HepG2 (cell line): Measurements from ENCODE around the gene CGREF1. TPM values are rescaled to one million over a fixed set of nuclear protein-coding genes. Genes with fewer than 3 reads are reported as not detected.

Source experiments
- ATAC-seq: fragments of 200-7000 bp; cut with Tn5 transposase; 3 replicates; pipeline ENCODE4 v1.9.1; 2020; ENCODE audit warnings: mild to moderate bottlenecking, moderate library complexity
- BruUV-seq: library from RNA; stranded (reverse); fragments of 400-500 nt; replicated peaks from 2 replicates; lab custom pipeline; 2021; lab: Mats Ljungman, UMichigan
- CTCF ChIA-PET: fragments of 300-600 bp; formaldehyde crosslinking; extraction: SDS; loops from one replicate; lab custom pipeline; 2021; ENCODE audit warnings: low total read pairs, inconsistent platforms, low intra/inter-chr PET ratio; lab: Yijun Ruan, JAX
- POLR2A ChIA-PET: fragments of 350-600 bp; sonication (Branson Sonifier 250); formaldehyde crosslinking; loops from one replicate; lab custom pipeline; 2020; ENCODE audit warnings: antibody characterized with exemption, inconsistent platforms; lab: Yijun Ruan, JAX
- DNase-seq: peaks from one replicate; pipeline ENCODE4 v3.0.0-alpha.2; 2015; ENCODE audit warnings: low spot score
- FAIRE-seq: peaks from 3 replicates; lab custom pipeline; 2011; peaks lifted over from hg19 to GRCh38; lab: Jason Lieb, UNC
- H2AFZ ChIP-seq: one replicate; pipeline ENCODE4 v1.6.1; 2011; ENCODE audit warnings: low read length, inconsistent platforms
- H3K27ac ChIP-seq: fragments of 300-600 bp; 3 replicates; pipeline ENCODE4 v1.8.0; 2011; ENCODE audit warnings: mixed run types, mild to moderate bottlenecking, mixed read lengths, low read length, inconsistent platforms; ENCODE audit not compliant: insufficient read depth; ENCODE audit errors: extremely low read length
- H3K27me3 ChIP-seq, 2 experiments: fragments of 200-600 bp in 1 of 2; 2 replicates in 1 of 2; 3 replicates in 1 of 2; pipeline versions ENCODE4 v1.6.0 to v1.8.0; 2011; ENCODE audit warnings: low read length in 2 of 2, mild to moderate bottlenecking in 2 of 2, moderate library complexity in 2 of 2, inconsistent platforms in 1 of 2; ENCODE audit not compliant: insufficient read depth in 2 of 2, control insufficient read depth in 1 of 2
- H3K36me3 ChIP-seq, 2 experiments: fragments of 200-600 bp in 1 of 2; replicated peaks in 1 of 2; 2 replicates in 1 of 2; 3 replicates in 1 of 2; pipeline versions ENCODE4 v1.5.1 to v1.8.0; 2011; ENCODE audit warnings: low read length in 2 of 2, inconsistent platforms in 1 of 2; ENCODE audit not compliant: insufficient read depth in 2 of 2, control insufficient read depth in 1 of 2
- H3K4me1 ChIP-seq: 2 replicates; pipeline ENCODE4 v1.5.1; 2012; ENCODE audit warnings: low read length, inconsistent platforms; ENCODE audit not compliant: insufficient read depth
- H3K4me2 ChIP-seq: 2 replicates; pipeline ENCODE4 v1.6.0; 2011; ENCODE audit warnings: low read depth, low read length, inconsistent platforms
- H3K4me3 ChIP-seq, 3 experiments: fragments of 200-600 bp in 1 of 3; sonication (generic), shearing (Covaris generic) in 1 of 3; replicated peaks in 1 of 3; 2 replicates each; pipeline ENCODE4 v1.5.1; 2011 to 2016; ENCODE audit warnings: low read length in 3 of 3, inconsistent platforms in 2 of 3, low read depth in 2 of 3, mild to moderate bottlenecking in 2 of 3, control low read depth in 1 of 3, mixed read lengths in 1 of 3; ENCODE audit not compliant: insufficient read depth in 1 of 3
- H3K79me2 ChIP-seq: one replicate; pipeline ENCODE4 v1.6.1; 2011; ENCODE audit warnings: low read length, inconsistent platforms; ENCODE audit not compliant: insufficient read depth
- H3K9ac ChIP-seq: 2 replicates; pipeline ENCODE4 v1.6.0; 2011; ENCODE audit warnings: mild to moderate bottlenecking, low read depth, low read length, inconsistent platforms; ENCODE audit not compliant: insufficient read depth
- H3K9me3 ChIP-seq: 2 replicates; pipeline ENCODE4 v1.5.1; 2012; ENCODE audit warnings: mild to moderate bottlenecking, low read length
- H4K20me1 ChIP-seq: 2 replicates; pipeline ENCODE4 v1.6.0; 2011; ENCODE audit warnings: inconsistent platforms, mild to moderate bottlenecking, low read length, moderate library complexity; ENCODE audit not compliant: insufficient read depth
- ARNTL ChIP-seq: sonication (generic); formaldehyde crosslinking; IDR thresholded peaks from 2 replicates; pipeline ENCODE4 v1.4.0; 2020; ENCODE audit warnings: mild to moderate bottlenecking, missing genetic modification reagents
- DBP ChIP-seq: sonication (generic); formaldehyde crosslinking; IDR thresholded peaks from 2 replicates; pipeline ENCODE4 v1.4.0; 2020; ENCODE audit warnings: missing genetic modification reagents; ENCODE audit errors: not compliant biosample characterization
- DNMT3B ChIP-seq: conservative IDR thresholded peaks from 2 replicates; pipeline ENCODE4 v1.6.1; 2016; ENCODE audit warnings: missing biosample characterization, control low read depth
- FOXO4 ChIP-seq: sonication (generic); formaldehyde crosslinking; conservative IDR thresholded peaks from 2 replicates; pipeline ENCODE4 v1.8.1; 2023; ENCODE audit warnings: missing genetic modification reagents
- KAT7 ChIP-seq: IDR thresholded peaks from 2 replicates; pipeline ENCODE4 v1.6.1; 2018; ENCODE audit warnings: borderline replicate concordance, missing compliant biosample characterization
- LBX2 ChIP-seq: sonication (generic); formaldehyde crosslinking; IDR thresholded peaks from 2 replicates; pipeline ENCODE4 v1.5.0; 2020; ENCODE audit warnings: missing genetic modification reagents, mild to moderate bottlenecking, borderline replicate concordance
- TEAD3 ChIP-seq: optimal IDR thresholded peaks from 2 replicates; pipeline ENCODE3; 2016; ENCODE audit warnings: borderline replicate concordance
- THAP7 ChIP-seq: sonication (generic); formaldehyde crosslinking; IDR thresholded peaks from 2 replicates; pipeline ENCODE4 v1.8.1; 2023; ENCODE audit warnings: mild to moderate bottlenecking, missing genetic modification reagents
- ZBTB33 ChIP-seq: sonication (generic); formaldehyde crosslinking; IDR thresholded peaks from 2 replicates; pipeline ENCODE4 v1.4.0; 2020; ENCODE audit warnings: missing genetic modification reagents
- ZNF224 ChIP-seq: sonication (generic); formaldehyde crosslinking; IDR thresholded peaks from 2 replicates; pipeline ENCODE4 v1.5.0; 2020; ENCODE audit warnings: mild to moderate bottlenecking, missing genetic modification reagents
- ZNF883 ChIP-seq: sonication (generic); formaldehyde crosslinking; IDR thresholded peaks from 2 replicates; pipeline ENCODE4 v1.5.1; 2020; ENCODE audit warnings: mild to moderate bottlenecking, missing genetic modification reagents; ENCODE audit errors: not compliant biosample characterization
- WGBS: methylation state at CpG from one replicate; pipeline ENCODE4 v1.1.6; 2017; ENCODE audit warnings: low lambda C conversion rate; 5-methylcytosine and 5-hydroxymethylcytosine counted together
- in situ Hi-C: cut with HindIII; loops from 2 replicates; pipeline ENCODE4 v1.10.0; 2017; ENCODE audit warnings: low pct_unique_long_range_greater_than_20kb; ENCODE audit not compliant: extremely low pct_ligation_motif_present
- intact Hi-C: fragments of 100-400 bp; cut with micrococcal nuclease; formaldehyde crosslinking; loops from one replicate; pipeline ENCODE4 v1.10.0; 2022; ENCODE audit not compliant: unreplicated experiment
- polyA plus RNA-seq, 8 experiments: library from polyadenylated mRNA; depleted of rRNA in 3 of 8; stranded (reverse) in 7 of 8; unstranded in 1 of 8; fragments of >200 nt; fragmentation: Illumina TruSeq in 4 of 8; extraction: Trizol in 4 of 8; gene quantifications; 2 replicates each; pipeline versions ENCODE4 v1.2.1 to v1.2.3, GENCODE V29; 2011 to 2016; ENCODE audit warnings: low read depth in 4 of 8, missing spikeins in 1 of 8, mixed read lengths in 1 of 8; ENCODE audit not compliant: insufficient read depth in 1 of 8
- total RNA-seq, 5 experiments: library from RNA; depleted of rRNA; stranded (reverse); fragments of >200 nt; fragmentation: Illumina TruSeq; extraction: Trizol; gene quantifications; 2 replicates each; pipeline ENCODE4 v1.2.3, GENCODE V29; 2016; ENCODE audit warnings: low read depth in 1 of 5

The CGREF1 gene
- total and polyA plus RNA-seq, 2 of the 13 experiments (the other 11 are each of a cell fraction or from before 2014, with no cell fraction given), result 13.9 to 23.4 TPM

- Histone ChIP-seq H3K9me3 (no peaks in the 10 kb centered on the region), H3K36me3 (peaks cover 4 to 42% of the 10 kb centered on the region in 2 experiments), H2AFZ (no peak overlapping the region), H3K27ac (peak overlapping the region; percentile 97), H3K27me3 (no peaks in the 10 kb centered on the region), H3K9ac (peak overlapping the region; percentile 79; the same call in 1 of the 2 replicates), H3K4me3 (0 out of 6 replicates have a peak overlapping the region, but pooled peaks of 1 of the 3 experiments have one; percentile 61), H3K4me2 (peak overlapping the region; percentile 96), H3K79me2 (peaks cover 18% of the 10 kb centered on the region), H3K4me1 (peaks cover 53% of the 10 kb centered on the region), H4K20me1 (no peaks in the 10 kb centered on the region)
- in situ Hi-C loops, result loop anchor here (5.0 kb wide), 2 partner anchors 100 to 185 kb away; partner anchors contain the start of gene TRIM54
- no TSS peak for BruUV-seq
- DNase-seq (no peak), ATAC-seq (no peak), FAIRE-seq (no peak)
- ChIA-PET POLR2A (interaction anchor here (0.9 to 4.5 kb wide), 8 partner anchors 10 to 102 kb away, joined by 3 to 40 read pairs (median 8); partner anchors contain the start of genes KHK, OST4 and PREB), CTCF (interaction anchor here (1.6 kb wide), 1 partner anchor 183 kb away, joined by 5 read pairs; no protein-coding TSS in a partner anchor)
- TF ChIP-seq DBP (no peak), ARNTL (CRISPR knock-in tag) (0 out of 2 replicates have a peak, but pooled peaks have one; percentile 32), LBX2 (no peak), ZNF224 (CRISPR knock-in tag) (0 out of 2 replicates have a peak, but pooled peaks have one; percentile 8), TEAD3 (CRISPR knock-in tag) (peak; percentile 55), THAP7 (CRISPR knock-in tag) (0 out of 2 replicates have a peak, but pooled peaks have one; percentile 74), ZNF883 (CRISPR knock-in tag) (peak; percentile 17), KAT7 (CRISPR knock-in tag) (peak; percentile 10; the same call in 1 of the 2 replicates), ZBTB33 (CRISPR knock-in tag) (peak; percentile 44; the same call in 1 of the 2 replicates), DNMT3B (CRISPR knock-in tag) (no peak), FOXO4 (CRISPR knock-in tag) (0 out of 2 replicates have a peak, but pooled peaks have one; percentile 55)
- WGBS, result 89% methylated on average over 3 of the region's 3 CpGs
- intact Hi-C loops, result loop anchor here (5.0 kb wide), 2 partner anchors 115 to 195 kb away; partner anchors contain the start of genes ATRAID and SLC5A6
These were observed 22.1 kb downstream of the CGREF1 start for GRCh38 chr2:27096748-27097297.
